M059J (cell line): ENCODE data around the gene NAMPT. TPM values are rescaled to one million over a fixed set of nuclear protein-coding genes. Genes with fewer than 3 reads are reported as not detected.
"Not testable (repeated sequence)": the region's sequence is repeated elsewhere in the genome, so short reads cannot be mapped to it uniquely, and the experiment has no call there.

Experiments
- DNase-seq: peaks from one replicate; pipeline ENCODE4 v3.0.0-alpha.2; 2012; ENCODE audit warnings: low read depth
- total RNA-seq: library from RNA; depleted of rRNA; stranded (reverse); fragments of >200 nt; shearing (Covaris generic); gene quantifications from 2 replicates; pipeline ENCODE4 v1.2.3, GENCODE V29; 2014

Gene NAMPT
- total RNA-seq, 1 experiment from 2014 or later: 204 TPM

DNA sequence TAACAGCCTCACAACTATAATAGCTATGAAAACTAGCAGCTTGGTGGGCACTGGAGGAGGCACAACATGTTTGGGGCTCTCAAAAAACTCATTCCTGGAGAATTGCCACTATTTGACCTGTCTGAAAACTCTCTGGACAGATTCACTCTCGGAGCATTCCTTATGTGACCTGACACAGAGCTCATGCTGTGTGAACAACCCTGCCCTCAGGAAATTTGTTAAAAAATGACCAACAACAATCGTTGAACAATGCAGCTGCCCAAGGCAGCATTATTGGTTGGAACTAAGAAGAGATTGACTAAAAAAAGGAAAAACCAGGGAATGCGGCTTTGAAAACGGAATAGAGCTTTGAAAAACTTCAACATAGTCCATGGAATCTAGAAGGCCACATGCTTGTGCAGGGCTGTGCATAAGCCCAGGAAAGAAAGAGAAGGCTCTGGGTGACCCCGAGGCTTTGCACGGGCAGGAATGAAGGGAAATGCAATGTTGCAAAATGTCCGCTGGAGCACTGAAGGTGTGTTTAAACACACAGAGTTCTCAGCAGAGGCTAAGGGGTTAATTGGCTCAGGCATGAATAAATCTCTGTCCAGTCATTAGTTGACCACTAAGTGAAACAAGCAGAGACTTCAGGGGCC, 52.8 kb downstream of the NAMPT start:
- DNase-seq: peak; percentile 44

DNA sequence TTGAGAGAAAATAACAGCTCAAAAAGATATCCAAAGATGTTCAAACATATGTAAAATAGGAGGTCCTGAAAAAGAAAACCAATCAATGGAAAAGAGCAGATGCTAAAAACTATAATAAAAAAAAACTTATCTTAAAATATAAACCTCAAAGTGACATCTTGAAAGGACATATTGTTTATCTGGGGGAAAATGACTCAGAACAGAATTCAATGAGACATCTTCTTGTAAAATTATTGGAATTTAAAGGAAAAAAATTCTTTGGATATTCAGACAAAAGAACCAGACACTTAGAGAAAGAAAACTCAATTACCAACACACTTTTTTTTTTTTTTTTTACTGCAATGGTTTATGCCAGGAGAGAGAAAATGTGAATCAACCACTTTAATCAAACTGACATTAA, 58.9 kb downstream of the NAMPT start:
- DNase-seq: peak; percentile 50

DNA sequence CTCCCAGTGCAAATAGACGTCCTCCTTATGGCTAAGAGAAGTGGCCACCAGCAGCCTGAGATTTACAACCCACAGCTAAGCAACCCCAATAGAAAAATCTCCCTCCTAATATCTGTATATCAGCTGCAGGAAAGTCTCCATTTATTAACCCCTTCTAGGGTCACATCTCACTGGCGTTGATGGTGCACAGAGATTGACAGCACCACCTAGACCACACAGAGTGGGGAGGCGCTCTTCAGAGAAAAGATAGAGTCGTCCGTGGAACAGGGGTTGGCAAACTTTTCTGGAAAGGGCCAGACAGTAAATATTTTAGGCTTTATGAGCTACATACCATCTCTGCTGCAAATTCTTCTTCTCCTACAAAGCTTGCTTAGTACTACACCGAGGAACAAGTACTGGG, 60.0 kb downstream of the NAMPT start:
- DNase-seq: no peak

DNA sequence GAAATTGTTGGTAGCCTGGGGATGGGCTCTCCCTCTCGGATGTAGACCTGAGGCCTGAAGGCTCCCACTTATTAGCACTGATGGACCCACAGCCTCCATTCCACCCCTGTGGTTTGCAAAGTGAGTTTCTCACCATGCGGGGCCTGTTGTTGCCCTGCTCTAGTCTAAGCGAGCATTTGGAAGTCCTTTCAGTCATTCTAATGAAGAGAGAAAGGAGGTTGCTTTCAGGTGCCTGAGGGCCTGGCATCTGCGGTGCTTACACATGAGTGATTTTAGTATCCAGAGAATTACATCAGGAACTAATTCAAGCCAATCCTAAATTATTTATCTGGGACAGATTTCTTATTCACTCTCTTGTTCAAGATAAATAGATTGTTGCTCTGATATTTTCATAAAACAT, 61.6 kb downstream of the NAMPT start:
- DNase-seq: peak; percentile 37

DNA sequence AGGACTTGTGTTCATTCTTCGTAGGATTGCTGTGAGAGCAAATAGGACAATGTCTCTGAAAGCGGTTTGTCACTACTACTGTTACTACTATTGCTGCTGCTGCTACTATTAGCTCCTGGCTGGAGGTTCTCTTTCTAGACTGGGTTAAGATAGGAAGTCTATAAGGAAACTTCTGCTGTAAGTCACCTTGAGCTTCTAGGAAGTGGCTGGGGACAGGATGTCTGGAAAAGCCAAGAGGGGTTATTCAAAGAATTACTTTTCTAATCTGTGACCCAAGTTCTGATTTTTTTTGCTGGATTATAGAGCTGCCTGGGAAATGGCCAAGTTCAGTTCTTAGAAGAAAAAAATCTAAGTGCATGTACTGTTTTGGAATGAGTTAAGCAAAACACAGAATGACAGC, 62.2 kb downstream of the NAMPT start:
- DNase-seq: no peak

DNA sequence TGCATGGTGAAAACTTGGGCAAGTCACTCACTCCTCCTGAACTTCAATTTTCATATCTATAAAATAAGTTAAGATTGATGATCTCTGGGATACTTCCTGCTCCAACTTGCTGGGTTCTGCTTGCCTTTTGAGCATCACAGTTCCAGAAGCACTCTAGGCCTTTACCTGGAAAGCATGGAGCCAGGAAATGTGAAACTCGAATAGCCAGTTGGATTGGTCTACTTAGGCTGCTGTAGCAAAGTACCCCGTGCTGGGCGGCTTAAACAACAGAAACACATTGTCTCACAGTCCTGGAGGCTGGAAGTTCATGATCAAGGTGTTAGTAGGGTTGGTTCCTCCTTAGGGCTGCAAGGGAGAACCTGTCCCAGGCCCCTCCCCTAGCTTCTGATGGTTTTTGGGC, 64.5 kb downstream of the NAMPT start:
- DNase-seq: no peak

DNA sequence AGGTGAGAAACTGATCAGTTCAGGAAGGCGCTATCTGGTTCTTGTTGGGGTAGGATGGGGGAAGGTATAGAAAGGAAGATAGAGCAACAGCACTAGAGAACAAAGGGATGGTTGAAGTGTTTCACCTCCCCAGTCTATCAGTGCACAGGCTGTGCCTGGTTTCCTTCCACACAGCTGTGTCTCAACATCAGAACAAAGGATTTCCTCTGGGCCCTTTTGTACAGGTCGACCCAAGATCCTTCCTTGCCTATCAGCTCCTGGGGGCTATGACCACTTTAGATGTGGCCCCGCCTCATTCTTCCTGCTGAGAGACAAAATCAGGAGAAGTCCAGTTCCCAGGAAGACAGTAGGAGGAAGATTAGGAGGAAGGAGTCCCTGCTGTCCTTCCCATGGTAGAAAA, 65.6 kb downstream of the NAMPT start:
- DNase-seq: no peak

DNA sequence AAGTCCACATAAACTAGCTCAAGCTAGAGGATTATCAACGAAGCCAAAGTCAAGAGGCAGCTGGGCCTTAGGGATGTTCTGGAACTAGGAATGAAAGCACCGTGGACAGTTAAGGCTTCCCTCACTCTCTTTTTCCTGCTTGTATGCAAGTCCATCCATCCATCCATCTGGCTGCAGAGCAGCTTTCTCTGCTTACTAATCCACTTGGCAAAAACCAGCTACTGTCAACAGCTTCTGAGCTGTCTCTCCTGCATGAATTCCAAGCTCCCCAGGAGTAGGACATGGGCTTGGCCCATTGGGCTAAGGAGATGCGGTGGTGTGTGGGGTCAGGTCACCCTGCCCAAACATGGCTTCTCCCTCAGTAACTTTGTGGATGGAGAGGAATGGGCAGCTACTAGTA, 66.2 kb downstream of the NAMPT start:
- DNase-seq: peak; percentile 27

DNA sequence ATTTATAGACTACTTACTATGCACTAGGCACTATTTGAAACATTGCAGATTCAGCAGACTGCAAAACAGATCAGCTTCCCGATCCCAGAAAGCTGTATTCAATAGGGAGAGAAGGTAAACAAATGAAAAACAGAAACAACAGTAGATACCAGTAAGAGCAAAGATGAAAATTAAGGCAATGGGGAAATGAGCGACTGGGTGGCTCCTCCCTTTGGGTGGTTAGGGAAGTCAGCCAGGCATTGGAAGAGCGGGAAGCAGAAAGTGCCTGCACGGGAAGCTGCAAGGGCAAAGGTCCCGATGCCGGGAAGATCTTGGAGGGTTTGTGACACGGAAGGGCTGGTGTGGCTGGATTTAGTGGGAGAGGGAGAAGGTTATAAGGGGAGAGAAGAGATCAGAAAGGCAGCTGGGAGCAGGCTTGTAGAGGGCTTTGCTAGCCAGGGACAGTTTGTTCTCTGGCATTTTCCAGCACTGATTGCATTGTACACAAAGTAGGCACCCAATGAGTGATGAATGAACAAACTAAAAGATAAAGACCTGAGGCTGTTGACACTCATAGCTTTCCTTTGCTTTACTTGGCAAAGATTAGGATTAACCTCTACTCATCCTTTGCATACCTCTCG, 67.8 kb downstream of the NAMPT start:
- peak; percentile 89 for DNase-seq

DNA sequence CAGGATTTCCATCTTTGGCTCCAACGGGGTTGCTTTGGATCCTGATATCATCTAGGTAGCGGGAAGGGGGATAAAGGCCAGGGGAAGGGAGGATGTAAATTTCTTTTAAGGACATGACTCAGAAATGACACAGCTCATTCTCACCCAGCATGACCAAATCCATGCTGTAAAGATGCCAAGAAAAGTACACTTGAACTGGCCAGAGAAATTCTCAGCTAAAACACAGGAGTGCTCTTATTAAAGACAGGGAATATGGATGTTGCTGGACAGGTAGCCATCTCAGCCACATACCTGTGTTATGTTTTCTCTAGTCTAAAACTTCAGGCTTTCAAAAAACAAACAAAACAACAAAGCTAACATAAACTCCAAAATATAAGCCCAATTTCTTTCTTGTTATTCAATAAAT, 68.3 kb downstream of the NAMPT start:
- DNase-seq: peak; percentile 99

DNA sequence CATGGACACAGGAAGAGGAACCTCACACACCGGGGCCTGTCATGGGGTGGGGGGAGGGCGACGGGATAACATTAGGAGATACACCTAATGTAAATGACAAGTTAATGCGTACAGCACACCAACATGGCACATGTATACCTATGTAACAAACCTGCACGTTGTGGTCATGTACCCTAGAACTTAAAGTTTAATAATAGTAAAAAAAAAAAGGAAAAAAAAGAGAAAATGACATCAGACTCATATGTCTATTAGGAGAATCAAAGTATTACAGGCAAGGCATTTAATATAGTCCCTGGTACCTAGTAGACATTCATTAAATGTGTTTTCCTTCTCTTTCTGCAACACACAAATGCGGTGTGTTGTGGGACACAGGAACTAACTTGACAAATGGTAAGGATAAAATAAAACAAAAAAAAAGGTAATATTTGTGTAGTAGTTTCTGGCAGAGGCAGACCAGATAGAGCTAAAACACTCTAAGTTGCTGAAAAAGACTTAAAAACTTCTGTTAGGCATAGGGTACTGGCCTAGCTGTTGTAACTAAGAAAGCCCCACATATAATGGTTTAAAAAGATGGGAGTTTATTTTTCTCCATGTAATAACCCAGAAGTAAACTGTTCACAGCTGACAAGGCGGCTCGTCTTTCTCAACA, 68.8 kb downstream of the NAMPT start:
- DNase-seq: no peak

DNA sequence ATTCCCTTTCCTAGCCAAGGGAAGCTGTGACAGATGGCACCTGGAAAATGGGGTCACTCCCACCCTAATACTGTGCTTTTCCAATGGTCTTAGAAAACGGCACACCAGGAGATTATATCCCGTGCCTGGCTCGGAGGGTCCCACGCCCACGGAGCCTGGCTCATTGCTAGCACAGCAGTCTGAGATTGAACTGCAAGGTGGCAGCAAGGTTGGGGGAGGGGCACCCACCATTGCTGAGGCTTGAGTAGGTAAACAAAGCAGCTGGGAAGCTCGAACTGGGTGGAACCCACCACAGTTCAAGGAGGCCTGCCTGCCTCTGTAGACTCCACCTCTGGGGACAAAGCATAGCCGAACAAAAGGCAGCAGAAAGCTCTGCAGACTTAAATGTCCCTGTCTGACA, 75.8 kb downstream of the NAMPT start:
- DNase-seq: not testable (repeated sequence)

DNA sequence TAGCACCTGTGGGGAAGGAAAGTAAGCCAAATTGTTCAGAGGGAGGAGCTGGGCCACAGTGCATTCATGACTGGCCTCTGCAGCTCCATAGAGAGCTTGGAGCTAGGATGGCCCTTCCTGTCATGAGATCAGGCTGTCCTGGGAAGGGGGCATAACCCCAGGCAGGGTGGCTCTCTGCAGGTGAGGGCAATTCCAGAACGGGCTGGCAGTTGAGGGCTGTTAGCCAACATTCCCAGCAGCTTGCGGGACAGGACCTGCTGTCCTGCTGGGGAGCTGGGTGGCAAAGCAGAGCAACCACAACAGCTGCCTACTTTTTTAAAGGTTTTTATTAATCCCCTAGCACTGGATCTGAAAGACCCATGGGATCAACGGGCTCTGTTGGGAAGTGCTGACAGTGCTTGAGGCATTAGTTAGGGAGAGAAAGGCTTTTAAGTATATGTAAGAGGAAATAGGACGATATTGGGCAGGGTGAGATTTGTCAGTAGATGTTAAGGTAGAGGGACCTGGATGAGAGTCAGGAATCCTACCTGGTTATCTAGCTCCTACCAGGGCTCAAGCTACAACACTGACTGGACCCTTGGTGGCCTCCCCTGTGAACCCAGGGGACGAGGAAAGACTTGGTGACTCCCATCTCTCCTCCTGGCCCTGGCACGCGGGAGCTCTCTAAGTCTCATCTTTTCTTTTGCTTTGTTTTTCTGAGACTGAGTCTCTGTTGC, 77.8 kb downstream of the NAMPT start:
- no peak for DNase-seq

DNA sequence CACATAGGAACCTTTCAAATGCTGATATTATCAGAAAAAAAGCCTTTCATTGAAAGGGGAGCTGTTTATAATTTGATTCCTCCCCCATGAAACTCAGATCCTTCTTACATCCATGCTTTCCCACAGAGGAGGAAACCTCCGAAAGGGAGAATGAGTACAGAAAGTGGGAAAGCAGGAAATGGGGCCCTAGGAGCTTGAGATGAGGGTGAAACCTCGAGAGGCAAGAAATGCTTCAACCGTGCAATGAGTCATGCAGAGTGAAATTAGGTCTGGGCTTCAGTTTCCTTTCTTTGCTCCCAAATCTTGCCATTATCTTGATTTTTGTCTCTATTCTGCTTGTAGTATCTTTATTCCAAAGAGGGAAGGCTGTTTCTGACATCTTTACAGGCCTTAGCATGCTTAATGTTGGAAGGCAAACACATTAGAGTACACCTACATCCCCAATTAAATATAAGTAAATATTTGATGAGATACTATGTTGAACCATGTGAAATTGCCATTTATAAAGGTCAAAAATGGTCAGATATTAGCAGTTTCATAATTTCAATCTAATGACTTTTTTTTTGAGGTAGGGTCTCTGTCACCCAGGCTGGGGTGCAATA, 79.1 kb downstream of the NAMPT start:
- peak; percentile 73 for DNase-seq

DNA sequence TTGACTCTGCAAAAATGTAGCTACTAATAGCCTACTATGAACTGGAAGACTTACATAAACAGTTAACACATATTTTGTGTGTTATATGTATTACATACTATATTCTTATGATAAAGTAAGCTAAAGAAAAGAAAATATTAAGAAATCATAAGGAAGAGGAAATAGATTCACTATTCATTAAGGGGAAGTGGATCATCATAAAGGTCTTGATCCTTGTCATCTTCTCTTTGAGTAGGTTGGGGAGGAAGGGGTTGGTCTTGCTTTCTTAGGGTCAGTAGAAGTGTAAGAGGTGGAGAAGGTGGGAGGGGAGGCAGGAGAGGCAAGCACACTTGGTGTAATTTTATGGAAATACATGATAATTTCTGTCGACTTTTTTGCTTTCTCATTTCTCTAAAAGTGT, 81.3 kb downstream of the NAMPT start:
- DNase-seq: no peak

DNA sequence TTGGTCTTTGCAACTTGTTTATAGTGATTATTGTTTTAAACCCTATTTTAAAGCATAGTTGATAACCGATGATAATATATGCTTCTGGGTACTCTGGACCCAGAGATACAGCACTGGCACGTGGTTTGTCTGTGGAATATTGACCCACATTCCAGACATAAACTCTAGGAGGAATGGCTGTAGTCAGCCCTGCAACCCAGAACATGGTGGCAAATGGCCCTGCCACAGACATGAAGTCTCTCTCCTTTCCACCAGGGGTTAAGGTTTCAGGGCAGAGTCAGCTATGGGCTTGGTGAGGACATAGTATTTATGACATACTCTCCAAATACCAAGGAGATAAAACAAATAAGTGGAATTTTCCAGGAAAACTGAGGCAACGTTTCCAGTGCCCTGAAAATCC, 83.6 kb downstream of the NAMPT start:
- no peak for DNase-seq

DNA sequence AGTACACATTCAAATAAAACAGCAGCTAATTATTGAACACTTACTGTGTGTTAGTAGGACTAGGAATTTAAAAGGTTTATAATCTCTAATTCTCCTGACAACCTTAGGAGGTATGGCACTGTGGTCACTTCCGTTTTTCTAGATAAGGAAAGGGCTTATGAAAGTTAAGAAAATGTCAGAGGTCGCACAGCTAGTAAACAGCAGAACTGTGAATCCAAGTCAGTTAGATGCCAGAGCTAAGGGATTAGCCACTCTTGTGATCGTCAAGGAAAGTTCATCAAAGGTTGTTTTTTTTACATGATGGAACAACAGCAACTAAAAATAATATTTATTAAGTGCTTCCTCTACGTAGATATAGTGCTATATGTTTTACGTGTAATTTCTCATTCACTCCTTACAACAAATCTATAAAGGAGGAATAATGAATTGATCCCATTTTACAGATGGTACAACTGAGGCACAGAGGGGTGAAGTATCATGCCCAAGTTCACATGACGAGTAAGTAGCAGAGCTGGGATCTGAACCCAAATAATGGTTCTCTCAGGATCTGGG, 84.9 kb downstream of the NAMPT start:
- no peak for DNase-seq

DNA sequence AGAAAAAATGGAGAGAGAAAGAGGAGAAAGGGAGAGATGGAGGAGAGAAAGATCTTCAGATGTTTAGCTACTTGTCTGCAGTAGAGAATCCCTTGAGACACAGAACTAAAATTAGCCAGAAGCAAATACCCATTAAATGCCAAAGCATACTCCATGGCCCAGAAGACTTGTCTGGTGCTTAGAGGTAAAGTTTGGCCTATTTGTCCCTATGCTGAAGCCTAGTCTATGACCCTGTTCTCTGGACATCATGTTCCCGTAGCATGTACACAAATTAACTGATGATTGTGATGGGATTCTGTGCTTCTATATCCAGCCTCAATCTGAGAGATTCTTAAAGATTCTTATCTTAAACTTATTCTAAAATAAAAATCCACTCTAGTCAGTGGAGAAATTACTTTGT, 85.8 kb downstream of the NAMPT start:
- no peak for DNase-seq
